Lower leg skin (tissue), 3 donors: ENCODE data around the gene VEGFD.

Experiments used
- CTCF ChIP-seq, 3 donors: fragments of 450-650 bp; IDR thresholded peaks; one replicate each; pipeline ENCODE4 v1.5.1; 2016; ENCODE audit warnings: antibody characterized with exemption in 3 of 3, mild to moderate bottlenecking in 3 of 3, moderate library complexity in 2 of 3
- POLR2A ChIP-seq, 2 donors: fragments of 450-650 bp; IDR thresholded peaks; one replicate each; pipeline ENCODE4 v1.6.1; 2016 to 2017; ENCODE audit warnings: antibody characterized with exemption in 2 of 2, mild to moderate bottlenecking in 1 of 2, moderate library complexity in 1 of 2

GRCh38 chrX:15418707-15419181 is 34.5 kb upstream of the VEGFD start:
- TF ChIP-seq CTCF (IDR thresholded peaks at IDR 0.05) (no peak), POLR2A (IDR thresholded peaks at IDR 0.05) (no peak)
